K562 (cell line): ENCODE data around the gene CALCOCO2. TPM values are rescaled to one million over a fixed set of nuclear protein-coding genes. Genes with fewer than 3 reads are reported as not detected.

Experiments used
- ATAC-seq: fragments of 200-7000 bp; cut with Tn5 transposase; 3 replicates; pipeline ENCODE4 v1.9.1; 2020; ENCODE audit warnings: moderate library complexity
- BruUV-seq: library from RNA; stranded (reverse); fragments of 400-500 nt; replicated peaks from 2 replicates; lab custom pipeline; 2021; lab: Mats Ljungman, UMichigan
- CTCF ChIA-PET: fragments of 300-600 bp; formaldehyde crosslinking; extraction: SDS; loops from one replicate; lab custom pipeline; 2021; ENCODE audit warnings: low intra/inter-chr PET ratio; lab: Yijun Ruan, JAX
- POLR2A ChIA-PET: fragments of 300-600, 350-650 bp; sonication (Branson Sonifier 250); formaldehyde crosslinking; extraction: SDS; loops from one replicate; lab custom pipeline; 2021; ENCODE audit warnings: antibody characterized with exemption, inconsistent platforms; lab: Yijun Ruan, JAX
- DNase-seq, 4 experiments: peaks; one replicate each; pipeline versions ENCODE4 v3.0.0 to v3.0.0-alpha.2; 2011 to 2018; ENCODE audit warnings: low spot score in 3 of 4, mixed read lengths in 3 of 4; ENCODE audit errors: extremely low read depth in 1 of 4
- FAIRE-seq: peaks from 2 replicates; lab custom pipeline; 2011; peaks lifted over from hg19 to GRCh38; lab: Jason Lieb, UNC
- H2AFZ ChIP-seq: 2 replicates; pipeline ENCODE4 v1.6.0; 2011; ENCODE audit warnings: low read depth, low read length, control low read depth, inconsistent platforms
- H3K27ac ChIP-seq: fragments of 200-600 bp; 3 replicates; pipeline ENCODE4 v1.8.0; 2011; ENCODE audit warnings: low read depth, mild to moderate bottlenecking, control low read depth, inconsistent platforms, low read length, moderate library complexity, mixed read lengths; ENCODE audit errors: extremely low read depth
- H3K27me3 ChIP-seq, 2 experiments: fragments of 300-600 bp in 1 of 2; 2 replicates in 1 of 2; 3 replicates in 1 of 2; pipeline versions ENCODE4 v1.6.0 to v1.8.0; 2011; ENCODE audit warnings: inconsistent platforms in 2 of 2, low read length in 2 of 2, mild to moderate bottlenecking in 1 of 2, mixed read lengths in 1 of 2, moderate library complexity in 1 of 2; ENCODE audit not compliant: control insufficient read depth in 2 of 2, insufficient read depth in 2 of 2
- H3K36me3 ChIP-seq: fragments of 300-600 bp; 3 replicates; pipeline ENCODE4 v1.8.0; 2011; ENCODE audit warnings: mild to moderate bottlenecking, low read length, inconsistent platforms; ENCODE audit not compliant: control insufficient read depth, insufficient read depth
- H3K4me1 ChIP-seq, 2 experiments: fragments of 200-600 bp in 1 of 2; replicated peaks in 1 of 2; 2 replicates in 1 of 2; 3 replicates in 1 of 2; pipeline versions ENCODE4 v1.5.1 to v1.8.0; 2011; ENCODE audit warnings: inconsistent platforms in 2 of 2, low read length in 2 of 2, mild to moderate bottlenecking in 1 of 2, mixed read lengths in 1 of 2, moderate library complexity in 1 of 2; ENCODE audit not compliant: control insufficient read depth in 2 of 2, insufficient read depth in 2 of 2
- H3K4me2 ChIP-seq: 2 replicates; pipeline ENCODE4 v1.6.1; 2011; ENCODE audit warnings: low read length, control low read depth, inconsistent platforms, mixed read lengths; ENCODE audit not compliant: insufficient read depth
- H3K4me3 ChIP-seq: fragments of 200-600 bp; sonication (generic), shearing (Covaris generic); 2 replicates; pipeline ENCODE4 v1.5.1; 2016; ENCODE audit warnings: control low read depth, inconsistent platforms
- H3K79me2 ChIP-seq: fragments of 200-600 bp; 3 replicates; pipeline ENCODE4 v1.8.0; 2011; ENCODE audit warnings: low read length, inconsistent platforms; ENCODE audit not compliant: control insufficient read depth, insufficient read depth
- H3K9ac ChIP-seq, 2 experiments: 2 replicates each; pipeline versions ENCODE4 v1.6.0 to v1.6.1; 2011; ENCODE audit warnings: low read depth in 2 of 2, low read length in 2 of 2, control low read depth in 1 of 2, inconsistent platforms in 1 of 2, mild to moderate bottlenecking in 1 of 2, mixed read lengths in 1 of 2; ENCODE audit not compliant: insufficient read depth in 1 of 2
- H3K9me1 ChIP-seq: one replicate; pipeline ENCODE4 v1.6.0; 2011; ENCODE audit warnings: inconsistent platforms, mild to moderate bottlenecking, low read length, moderate library complexity; ENCODE audit not compliant: control insufficient read depth, insufficient read depth
- H3K9me3 ChIP-seq: replicated peaks from 2 replicates; pipeline ENCODE4 v1.5.1; 2011; ENCODE audit warnings: low read depth, low read length, inconsistent platforms; ENCODE audit not compliant: control insufficient read depth, insufficient read depth
- H4K20me1 ChIP-seq: replicated peaks from 2 replicates; pipeline ENCODE4 v1.6.1; 2011; ENCODE audit warnings: low read length, inconsistent platforms, mixed read lengths; ENCODE audit not compliant: control insufficient read depth, insufficient read depth
- CXXC5 ChIP-seq: fragments of 250-450 bp; sonication (Bioruptor Pico); IDR thresholded peaks from 2 replicates; pipeline ENCODE4 v1.8.0; 2022; ENCODE audit warnings: inconsistent platforms, mild to moderate bottlenecking, moderate library complexity
- EWSR1 ChIP-seq: fragments of 450-650 bp; IDR thresholded peaks from 2 replicates; pipeline ENCODE4 v1.6.1; 2018; ENCODE audit warnings: borderline replicate concordance, mild to moderate bottlenecking, low read depth, moderate library complexity; ENCODE audit not compliant: partially characterized antibody
- FOS ChIP-seq: IDR thresholded peaks from 3 replicates; pipeline ENCODE4 v1.6.1; 2011; ENCODE audit not compliant: insufficient read length; ENCODE audit errors: extremely low read depth
- FOXM1 ChIP-seq, 2 experiments: fragments of 450-650 bp in 1 of 2; sonication (generic) in 1 of 2; formaldehyde crosslinking in 1 of 2; IDR thresholded peaks; 2 replicates each; pipeline versions ENCODE4 v1.6.1 to v1.9.0; 2017 to 2022; ENCODE audit warnings: low read depth in 2 of 2, mild to moderate bottlenecking in 2 of 2, missing genetic modification reagents in 1 of 2, moderate library complexity in 1 of 2
- NKRF ChIP-seq: fragments of 450-650 bp; IDR thresholded peaks from 2 replicates; pipeline ENCODE4 v1.6.1; 2016; ENCODE audit warnings: borderline replicate concordance
- POLR2A ChIP-seq: fragments of 450-650 bp; conservative IDR thresholded peaks from 2 replicates; pipeline ENCODE4 v1.6.1; 2016
- TAF1 ChIP-seq: IDR thresholded peaks from 2 replicates; pipeline ENCODE4 v1.6.1; 2011; ENCODE audit warnings: mild to moderate bottlenecking, low read length, moderate library complexity; ENCODE audit not compliant: insufficient read depth, control insufficient read depth, severe bottlenecking; ENCODE audit errors: extremely low read depth
- VEZF1 ChIP-seq: fragments of 200-800 bp; sonication (Bioruptor generic); IDR thresholded peaks from 2 replicates; pipeline ENCODE4 v1.6.1; 2017; ENCODE audit warnings: missing genetic modification characterization, missing compliant biosample characterization
- ZFX ChIP-seq: sonication (generic); formaldehyde crosslinking; IDR thresholded peaks from 2 replicates; pipeline ENCODE4 v1.8.0; 2022; ENCODE audit warnings: mild to moderate bottlenecking, missing genetic modification reagents, moderate library complexity
- WGBS: fragments of 100-300 bp; shearing (Covaris generic); methylation state at CpG from one replicate; pipeline ENCODE4 v1.1.6; 2016; ENCODE audit warnings: low coverage, mixed read lengths; ENCODE audit not compliant: insufficient coverage; ENCODE audit errors: missing lambda C conversion rate; 5-methylcytosine and 5-hydroxymethylcytosine counted together
- in situ Hi-C: fragments of 300-500 bp; cut with MboI; formaldehyde crosslinking; loops from 4 replicates; pipeline ENCODE4 v1.15.0; 2018; ENCODE audit warnings: inconsistent platforms, mixed read lengths
- intact Hi-C: fragments of 100-400 bp; cut with micrococcal nuclease; formaldehyde crosslinking; loops from 2 replicates; pipeline ENCODE4 v1.14.2; 2022
- polyA plus RNA-seq, 8 experiments: library from polyadenylated mRNA; depleted of rRNA in 4 of 8; stranded (reverse) in 5 of 8; unstranded in 3 of 8; fragments of >200 nt; fragmentation: Nextera tagmentation in 2 of 8; fragmentation: Illumina TruSeq in 1 of 8; extraction: Ambion mirVana in 2 of 8; extraction: Trizol in 1 of 8; gene quantifications; 2 replicates each; pipeline versions ENCODE4 v1.2.1 to v1.2.3, GENCODE V29; 2011 to 2014; ENCODE audit warnings: inconsistent platforms in 1 of 8, missing spikeins in 1 of 8
- total RNA-seq, 7 experiments: library from RNA; depleted of rRNA in 6 of 7; stranded (reverse); fragments of >200 nt in 6 of 7; fragmentation: Illumina TruSeq in 2 of 7; extraction: Trizol in 2 of 7; gene quantifications; 2 replicates each; pipeline versions ENCODE4 v1.2.1 to v1.2.3, GENCODE V29; 2011 to 2021; ENCODE audit warnings: low replicate concordance in 1 of 7
- TF ChIP-seq, protein P1 (sequence below): fragments of 250-450 bp; sonication (Bioruptor Pico); IDR thresholded peaks from 2 replicates; pipeline ENCODE4 v1.5.0; 2021; ENCODE audit warnings: mild to moderate bottlenecking, moderate library complexity

Gene CALCOCO2
- total and polyA plus RNA-seq, 9 of the 15 experiments (the other 6 are each of a cell fraction or from before 2014, with no cell fraction given), result 24.1 to 87.3 (median 67.5) TPM

- peak; percentile 96 for TF ChIP-seq TAF1
- TF ChIP-seq FOS, result no peak
- no peak for TF ChIP-seq EWSR1
- peak; percentile 78 for TF ChIP-seq CXXC5 (CRISPR knock-in tag)
- TF ChIP-seq, all 486 proteins: peak for 154
These were observed 77.4 kb downstream of the CALCOCO2 start, which contains the start of gene UBE2Z (continued) for GRCh38 chr17:48908047-48908843.

DNA sequence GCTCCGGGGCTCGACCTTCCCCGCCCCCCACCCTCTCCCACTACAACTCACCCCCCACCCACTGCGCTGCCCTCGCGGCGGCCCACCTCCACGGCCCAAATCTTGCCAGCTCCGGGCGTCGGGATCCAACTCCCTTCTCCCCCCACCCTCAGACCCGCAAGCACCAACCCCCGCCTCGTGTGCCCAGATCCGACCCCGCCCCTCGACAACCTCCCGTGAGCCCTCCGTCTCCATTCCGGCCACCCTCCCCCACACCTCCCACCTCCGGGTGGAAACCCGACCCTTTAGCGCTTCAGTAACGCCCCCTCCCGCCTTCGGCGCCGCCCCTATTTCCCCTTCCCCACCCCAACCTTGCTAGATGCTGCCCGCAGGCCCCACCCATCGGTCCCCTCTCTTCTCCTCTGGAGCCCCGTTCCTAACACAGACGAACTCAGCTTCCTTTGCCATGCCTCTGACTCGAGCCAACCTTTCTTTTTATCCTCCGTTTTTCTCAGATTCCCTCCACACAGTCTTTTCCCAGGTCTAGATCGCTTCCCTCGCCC, 78.1 kb downstream of the CALCOCO2 start:
- Histone ChIP-seq H3K9me3 (no peaks in the 10 kb centered on the region), H3K27me3 (no peaks in the 10 kb centered on the region), H3K4me3 (peak overlapping the region; percentile 88), H3K79me2 (peaks cover 62% of the 10 kb centered on the region), H3K27ac (peak overlapping the region; percentile 91), H3K9me1 (no peaks in the 10 kb centered on the region), H3K4me1 (peaks cover 8 to 12% of the 10 kb centered on the region in 2 experiments; a peak in 4 of 5 replicates), H4K20me1 (peaks cover 6% of the 10 kb centered on the region; the same call in 1 of the 2 replicates), H2AFZ (peak overlapping the region; percentile 56; the same call in 1 of the 2 replicates), H3K9ac (peak overlapping the region; percentile 86 to 98), H3K4me2 (peak overlapping the region; percentile 99), H3K36me3 (peaks cover 45% of the 10 kb centered on the region)
- CTCF ChIA-PET, result no interaction called here
- POLR2A ChIA-PET, result interaction anchor here (0.6 to 8.2 kb wide), 7 partner anchors 10 to 1027 kb away, joined by 3 to 52 read pairs (median 3); partner anchors contain the start of gene ATP5MC1
- ATAC-seq (peak; percentile 87), FAIRE-seq (peak; percentile 71), DNase-seq (peak; percentile 90 to 97 (median 92))
- BruUV-seq, result no TSS peak
- 2% methylated on average over 15 of the region's 36 CpGs for WGBS
- intact Hi-C loops, result loop anchor here (1.0 to 5.0 kb wide), 2 partner anchors 17 to 88 kb away; partner anchors contain the start of genes ATP5MC1 and IGF2BP1
- in situ Hi-C loops, result no loop called here
- TF ChIP-seq ZFX (CRISPR knock-in tag), result no peak
- TF ChIP-seq FOXM1 (IDR thresholded peaks at IDR 0.05; ENCODE audit: low read depth), result no peak
- TF ChIP-seq FOXM1 (CRISPR knock-in tag; IDR thresholded peaks at IDR 0.05; ENCODE audit: low read depth), result no peak
- TF ChIP-seq VEZF1, result 0 out of 2 replicates have a peak, but pooled peaks have one; percentile 48
- TF ChIP-seq POLR2A, result 0 out of 2 replicates have a peak, but pooled peaks have one; percentile 22
- peak; percentile 63 for TF ChIP-seq NKRF
- TF ChIP-seq, protein P1, sequence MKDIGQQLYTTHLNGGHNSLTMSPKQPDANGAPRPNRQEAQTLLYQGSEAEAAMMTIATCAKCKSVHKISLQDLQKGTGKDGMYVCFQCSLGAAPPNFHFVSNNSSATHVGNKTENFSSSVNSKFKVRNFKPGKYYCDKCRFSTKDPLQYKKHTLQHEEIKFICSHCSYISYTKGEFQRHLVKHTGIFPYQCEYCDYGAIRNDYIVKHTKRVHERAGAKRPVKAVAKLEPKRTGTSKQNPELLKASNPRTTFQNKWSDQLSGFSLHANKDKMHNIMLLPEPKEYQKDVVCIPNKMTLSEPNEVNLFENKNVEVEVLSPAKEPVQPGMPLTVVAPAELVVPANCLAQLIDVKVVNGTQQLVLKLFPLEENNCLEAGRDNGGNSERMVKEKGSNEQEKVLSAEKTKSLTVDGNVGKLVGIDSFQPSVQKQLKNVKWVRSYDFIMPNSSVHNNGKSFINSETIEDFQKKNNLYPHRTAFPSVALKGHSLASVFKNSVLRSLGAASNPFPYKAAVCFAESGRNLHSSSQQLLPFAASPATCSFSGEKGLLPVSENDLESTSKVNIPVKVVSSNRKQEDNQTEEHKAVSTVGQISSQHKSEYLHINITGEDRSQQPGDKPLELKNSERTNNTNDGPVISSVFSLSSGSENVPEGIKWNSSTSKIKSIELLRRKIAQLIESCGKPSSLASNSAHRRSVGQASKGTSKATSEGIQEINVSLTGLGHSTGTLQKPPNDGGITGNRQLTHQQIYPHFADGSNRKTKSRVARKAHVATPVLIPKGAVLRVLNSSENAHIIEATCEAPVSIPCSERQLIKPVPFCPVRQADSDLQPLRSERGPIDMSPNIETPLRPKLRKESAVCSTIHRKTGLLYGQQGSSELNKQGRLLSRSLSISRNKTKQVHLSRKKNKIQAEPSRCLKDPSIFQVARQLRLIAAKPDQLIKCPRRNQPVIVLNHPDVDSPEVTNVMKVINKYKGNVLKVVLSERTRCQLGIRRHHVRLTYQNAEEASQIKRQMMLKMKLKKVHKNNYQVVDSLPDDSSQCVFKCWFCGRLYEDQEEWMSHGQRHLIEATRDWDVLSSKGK (CRISPR knock-in tag), result no peak
